IPS-18a (cell line): ENCODE data around the gene JTB.

ENCODE experiments used
- H3K27ac ChIP-seq: one replicate; pipeline ENCODE4 v1.5.1; 2013; ENCODE audit warnings: low read length
- H3K27me3 ChIP-seq: one replicate; pipeline ENCODE4 v1.6.1; 2013; ENCODE audit warnings: mild to moderate bottlenecking, low read length; ENCODE audit not compliant: control insufficient read depth, insufficient read depth
- H3K36me3 ChIP-seq: one replicate; pipeline ENCODE4 v1.6.1; 2013; ENCODE audit warnings: low read depth, low read length; ENCODE audit not compliant: control insufficient read depth
- H3K4me1 ChIP-seq: one replicate; pipeline ENCODE4 v1.6.1; 2013; ENCODE audit warnings: low read depth, low read length; ENCODE audit not compliant: control insufficient read depth
- H3K4me3 ChIP-seq: one replicate; pipeline ENCODE4 v1.5.1; 2013; ENCODE audit warnings: low read length
- H3K9ac ChIP-seq: one replicate; pipeline ENCODE4 v1.6.1; 2013; ENCODE audit warnings: mild to moderate bottlenecking, low read length, moderate library complexity
- H3K9me3 ChIP-seq: one replicate; pipeline ENCODE4 v1.6.1; 2013; ENCODE audit warnings: low read depth, low read length; ENCODE audit not compliant: control insufficient read depth

The JTB gene

DNA sequence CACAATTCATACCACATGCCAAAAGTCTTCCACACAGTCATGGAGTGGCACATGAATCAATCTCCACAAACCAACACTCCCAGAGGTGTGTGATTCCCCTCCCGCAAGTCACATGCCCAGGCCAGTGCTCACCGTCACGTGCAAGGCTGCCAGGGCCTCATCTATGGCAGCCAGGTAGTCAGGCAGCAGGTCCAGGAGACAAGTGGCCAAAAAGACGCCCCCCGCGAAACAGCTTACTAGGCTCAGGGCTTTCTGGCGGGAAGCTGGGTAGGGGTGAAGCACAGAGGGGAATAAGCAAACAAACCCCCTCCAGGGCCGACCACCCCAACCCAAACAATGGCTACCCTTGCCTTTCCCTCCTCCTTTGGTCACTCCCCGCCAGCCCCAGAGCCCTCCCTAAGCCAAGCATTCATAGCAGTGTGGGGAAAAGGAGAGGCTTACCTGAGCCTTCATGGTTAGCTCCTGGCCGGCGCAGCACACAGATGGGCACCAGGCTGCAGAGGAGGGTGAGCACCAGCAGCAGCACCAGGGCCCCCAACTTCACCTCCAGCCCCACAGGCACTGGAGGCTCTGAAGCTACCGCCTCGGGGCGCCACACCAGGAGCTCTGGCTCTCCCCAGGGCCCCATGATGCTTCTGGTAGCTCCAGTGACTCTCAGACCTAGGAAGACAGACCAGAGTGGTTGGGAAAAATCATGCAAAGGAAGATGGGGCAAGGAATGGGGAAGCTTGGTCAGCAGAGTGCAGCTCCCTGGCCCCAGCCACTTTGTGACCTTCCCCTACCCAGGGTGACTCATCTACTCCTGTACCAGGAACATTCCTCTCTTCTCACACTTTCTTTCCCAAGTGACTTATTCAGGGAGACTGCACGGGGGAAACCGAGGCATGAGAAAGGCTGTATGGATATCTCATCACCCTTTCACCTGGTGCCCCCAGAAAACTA is 15.1 kb downstream of the JTB start:
- Histone ChIP-seq H3K4me1 (peaks cover 13% of the 10 kb centered on the region), H3K4me3 (peak overlapping the region; percentile 96), H3K9me3 (no peaks in the 10 kb centered on the region), H3K27me3 (no peaks in the 10 kb centered on the region), H3K9ac (peak overlapping the region; percentile 95), H3K36me3 (peaks cover 20% of the 10 kb centered on the region), H3K27ac (peak overlapping the region; percentile 86)

- H3K36me3 ChIP-seq: peaks cover 20% of the 10 kb centered on the region
- H3K9ac ChIP-seq: peak overlapping the region; percentile 95
- H3K4me1 ChIP-seq: peaks cover 22% of the 10 kb centered on the region
- H3K9me3 ChIP-seq: no peaks in the 10 kb centered on the region
- H3K4me3 ChIP-seq: peak overlapping the region; percentile 96
- no peak overlapping the region for H3K27ac ChIP-seq
- H3K27me3 ChIP-seq: no peaks in the 10 kb centered on the region
Measured at GRCh38 chr1:153961421-153961820, 16.1 kb downstream of the JTB start.

- Histone ChIP-seq H3K27ac (no peak overlapping the region), H3K4me3 (no peak overlapping the region), H3K4me1 (peaks cover 19% of the 10 kb centered on the region), H3K27me3 (no peaks in the 10 kb centered on the region), H3K9ac (no peak overlapping the region), H3K36me3 (peaks cover 20% of the 10 kb centered on the region), H3K9me3 (no peaks in the 10 kb centered on the region)
Measured at GRCh38 chr1:153960206-153960605, 17.3 kb downstream of the JTB start.

GRCh38 chr1:153959454-153959853 is 18.0 kb downstream of the JTB start:
- Histone ChIP-seq H3K27ac (no peak overlapping the region), H3K4me1 (peaks cover 19% of the 10 kb centered on the region), H3K9ac (no peak overlapping the region)

GRCh38 chr1:153958961-153959260 is 18.6 kb downstream of the JTB start:
- Histone ChIP-seq H3K4me3 (peak overlapping the region; percentile 1), H3K27me3 (no peaks in the 10 kb centered on the region), H3K36me3 (peaks cover 20% of the 10 kb centered on the region), H3K9ac (no peak overlapping the region), H3K9me3 (no peaks in the 10 kb centered on the region), H3K27ac (no peak overlapping the region), H3K4me1 (peaks cover 19% of the 10 kb centered on the region)

More at GRCh38 chr1:153959454-153959853, 18.0 kb downstream of the JTB start:
- H3K27me3 ChIP-seq: no peaks in the 10 kb centered on the region
- H3K36me3 ChIP-seq: peaks cover 20% of the 10 kb centered on the region
- no peaks in the 10 kb centered on the region for H3K9me3 ChIP-seq
- no peak overlapping the region for H3K4me3 ChIP-seq

DNA sequence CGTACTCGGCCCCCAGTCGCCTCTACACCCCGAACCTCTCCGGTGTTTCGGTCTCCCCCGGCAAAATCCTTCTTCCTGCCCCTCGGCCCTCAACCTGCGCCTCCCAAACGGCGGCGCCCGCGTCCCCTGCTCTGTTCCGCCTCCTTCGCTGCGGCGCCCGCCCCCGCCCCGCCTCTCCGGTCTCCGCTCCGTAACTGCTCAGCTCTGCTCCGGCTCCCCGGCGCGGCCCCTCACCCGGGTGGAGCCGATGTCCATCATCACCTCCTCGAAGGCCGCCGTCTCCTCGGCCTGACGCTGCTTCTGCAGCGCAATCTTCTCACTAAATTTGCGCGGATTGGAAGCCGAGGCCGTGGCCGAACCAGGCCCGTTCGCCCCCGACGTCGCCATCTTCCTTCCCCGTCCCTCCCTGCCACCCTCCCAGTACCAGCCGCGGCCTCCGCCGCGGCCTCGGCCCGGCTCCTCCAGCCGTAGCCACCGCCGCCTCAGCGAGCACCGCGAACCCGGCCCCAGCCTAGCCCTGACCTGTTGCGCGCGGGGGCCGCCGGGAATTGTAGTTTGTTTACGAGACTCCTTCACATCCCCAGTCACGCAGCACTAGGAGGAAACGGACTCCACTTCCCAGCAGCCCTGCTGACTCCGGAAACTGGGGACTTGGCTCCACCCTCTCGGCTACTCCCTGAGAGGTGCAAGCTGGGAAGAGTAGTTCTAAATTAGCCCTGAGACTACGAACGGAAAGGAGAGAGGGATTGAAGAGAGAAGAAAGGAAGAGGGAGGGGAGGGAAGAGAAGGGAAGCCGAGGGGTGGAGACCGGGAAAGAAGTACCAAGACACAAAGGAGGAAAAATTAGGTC is 19.1 kb downstream of the JTB start, which contains the start of gene CRTC2:
Gene CRTC2 (minus strand): TSS at position 502 of the 850 bp plus-strand sequence. CDS start 115 bp downstream, at position 387.
- Histone ChIP-seq H3K9me3 (no peaks in the 10 kb centered on the region), H3K27ac (peak within 1 kb of the TSS; percentile 19), H3K4me1 (peaks cover 19% of the 10 kb centered on the region), H3K27me3 (no peaks in the 10 kb centered on the region), H3K36me3 (peaks cover 20% of the 10 kb centered on the region), H3K9ac (peak within 1 kb of the TSS; percentile 71), H3K4me3 (peak within 1 kb of the TSS; percentile 90)

DNA sequence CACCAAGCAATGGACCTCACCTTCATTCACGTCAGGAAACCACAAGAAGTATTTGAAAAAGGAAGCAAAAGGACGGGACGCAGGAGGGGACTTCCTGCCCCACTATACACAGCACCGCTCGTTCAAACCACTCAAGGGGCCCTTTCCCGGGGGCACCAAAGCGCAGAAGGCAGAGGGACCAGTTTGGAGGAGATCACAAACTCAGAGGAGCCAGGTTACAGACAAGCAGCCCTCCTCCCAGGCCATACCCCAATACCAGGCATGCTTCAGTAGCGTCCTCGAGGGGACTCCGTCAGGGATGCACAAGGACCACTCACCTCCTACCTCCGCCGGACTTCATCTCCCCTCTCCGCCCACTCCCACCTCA is 19.7 kb downstream of the JTB start:
- H3K27ac ChIP-seq: peak overlapping the region; percentile 19
- H3K4me3 ChIP-seq: peak overlapping the region; percentile 90
- H3K27me3 ChIP-seq: no peaks in the 10 kb centered on the region
- H3K9me3 ChIP-seq: no peaks in the 10 kb centered on the region
- peak overlapping the region; percentile 71 for H3K9ac ChIP-seq
- H3K4me1 ChIP-seq: peaks cover 19% of the 10 kb centered on the region
- peaks cover 20% of the 10 kb centered on the region for H3K36me3 ChIP-seq

- Histone ChIP-seq H3K4me3 (peak overlapping the region; percentile 90), H3K27ac (peak overlapping the region; percentile 19), H3K27me3 (no peaks in the 10 kb centered on the region), H3K9me3 (no peaks in the 10 kb centered on the region), H3K4me1 (peaks cover 19% of the 10 kb centered on the region), H3K9ac (peak overlapping the region; percentile 71), H3K36me3 (peaks cover 26% of the 10 kb centered on the region)
Measured at GRCh38 chr1:153956997-153957715, 20.3 kb downstream of the JTB start.

DNA sequence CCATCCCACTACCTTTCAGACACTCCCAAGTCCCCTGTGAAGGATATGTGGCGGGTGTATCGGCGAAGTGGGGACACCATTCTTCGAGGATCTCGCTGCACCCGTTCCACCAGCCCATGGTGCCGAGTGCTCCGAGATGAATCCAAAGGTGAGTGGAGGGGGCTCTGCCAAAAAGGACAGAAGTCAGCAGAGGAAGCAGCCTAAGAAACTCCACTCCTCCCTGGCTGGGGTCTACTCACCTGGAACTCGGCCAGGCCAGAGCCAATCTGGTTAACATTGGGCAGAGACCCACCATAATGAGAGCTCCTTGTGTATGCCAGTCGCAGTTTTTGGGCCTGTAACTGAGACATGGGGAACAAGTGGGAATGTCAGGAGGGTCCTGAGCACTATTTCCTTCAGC is 22.6 kb downstream of the JTB start:
- H3K9ac ChIP-seq: no peak overlapping the region

GRCh38 chr1:153953859-153954365 is 23.6 kb downstream of the JTB start:
- H3K36me3 ChIP-seq: peaks cover 25% of the 10 kb centered on the region
- H3K4me1 ChIP-seq: peaks cover 10% of the 10 kb centered on the region
- H3K9ac ChIP-seq: no peak overlapping the region
- H3K27ac ChIP-seq: no peak overlapping the region
- no peaks in the 10 kb centered on the region for H3K27me3 ChIP-seq
- no peaks in the 10 kb centered on the region for H3K9me3 ChIP-seq
- no peak overlapping the region for H3K4me3 ChIP-seq

More for the DNA sequence above, 22.6 kb downstream of the JTB start:
- no peaks in the 10 kb centered on the region for H3K27me3 ChIP-seq
- no peak overlapping the region for H3K4me3 ChIP-seq
- H3K4me1 ChIP-seq: peaks cover 10% of the 10 kb centered on the region
- H3K9me3 ChIP-seq: no peaks in the 10 kb centered on the region
- H3K36me3 ChIP-seq: peaks cover 23% of the 10 kb centered on the region
- H3K27ac ChIP-seq: no peak overlapping the region

GRCh38 chr1:153951801-153952200 is 25.7 kb downstream of the JTB start:
- H3K27ac ChIP-seq: no peak overlapping the region
- H3K4me3 ChIP-seq: no peak overlapping the region
- H3K27me3 ChIP-seq: no peaks in the 10 kb centered on the region
- no peak overlapping the region for H3K9ac ChIP-seq
- H3K9me3 ChIP-seq: no peaks in the 10 kb centered on the region
- H3K4me1 ChIP-seq: peaks cover 8% of the 10 kb centered on the region
- H3K36me3 ChIP-seq: peaks cover 37% of the 10 kb centered on the region
